Thoracic aorta (tissue), 2 donors: ENCODE results near the gene SLC25A4. TPM values are rescaled to one million over a fixed set of nuclear protein-coding genes. Genes with fewer than 3 reads are reported as not detected.
A peak's percentile ranks its signal among the peaks of the same experiment; 100 is the strongest.
"Not testable (repeated sequence)": the region's sequence is repeated elsewhere in the genome, so short reads cannot be mapped to it uniquely, and the experiment has no call there.

Experiments used
- ATAC-seq: fragments of 150-250 bp; one replicate; pipeline ENCODE4 v1.8.0; 2017; ENCODE audit warnings: low read depth; ENCODE audit not compliant: insufficient number of reproducible peaks, low FRiP score
- DNase-seq: peaks from one replicate; pipeline ENCODE4 v3.0.0-alpha.2; 2020; ENCODE audit warnings: low spot score
- H3K27ac ChIP-seq, 2 donors: fragments of 200-600 bp; sonication (generic); 1 replicate in 1 of 2; 2 replicates in 1 of 2; pipeline ENCODE4 v1.5.1; 2016; ENCODE audit warnings: mild to moderate bottlenecking in 2 of 2, moderate library complexity in 2 of 2
- H3K27me3 ChIP-seq: fragments of 200-600 bp; sonication (generic); replicated peaks from 2 replicates; pipeline ENCODE4 v1.6.0; 2016; ENCODE audit warnings: mild to moderate bottlenecking; ENCODE audit not compliant: insufficient read depth
- H3K36me3 ChIP-seq: fragments of 200-600 bp; sonication (generic); one replicate; pipeline ENCODE4 v1.5.1; 2016
- H3K4me1 ChIP-seq, 2 donors: fragments of 200-600 bp; sonication (generic); 1 replicate in 1 of 2; 2 replicates in 1 of 2; pipeline versions ENCODE4 v1.5.1 to v1.6.0; 2016; ENCODE audit warnings: low read depth in 2 of 2, mild to moderate bottlenecking in 1 of 2; ENCODE audit not compliant: control insufficient read depth in 1 of 2
- H3K4me3 ChIP-seq: fragments of 200-600 bp; sonication (generic); 2 replicates; pipeline ENCODE4 v1.5.1; 2016; ENCODE audit warnings: mild to moderate bottlenecking
- H3K9me3 ChIP-seq: fragments of 200-600 bp; sonication (generic); 2 replicates; pipeline ENCODE4 v1.5.1; 2016
- total RNA-seq, 2 donors: library from RNA; depleted of rRNA; stranded (reverse); fragments of >200 nt; gene quantifications; one replicate each; pipeline versions ENCODE4 v1.1.0 to v1.2.3, GENCODE V29; 2016
- TF ChIP-seq, protein P1 (sequence below): fragments of 200-600 bp; sonication (generic); IDR thresholded peaks from one replicate; pipeline ENCODE4 v1.5.1; 2019; ENCODE audit warnings: antibody characterized with exemption

Gene SLC25A4
- total RNA-seq, 2 donors from 2014 or later, result 78.3 to 108 TPM

DNA sequence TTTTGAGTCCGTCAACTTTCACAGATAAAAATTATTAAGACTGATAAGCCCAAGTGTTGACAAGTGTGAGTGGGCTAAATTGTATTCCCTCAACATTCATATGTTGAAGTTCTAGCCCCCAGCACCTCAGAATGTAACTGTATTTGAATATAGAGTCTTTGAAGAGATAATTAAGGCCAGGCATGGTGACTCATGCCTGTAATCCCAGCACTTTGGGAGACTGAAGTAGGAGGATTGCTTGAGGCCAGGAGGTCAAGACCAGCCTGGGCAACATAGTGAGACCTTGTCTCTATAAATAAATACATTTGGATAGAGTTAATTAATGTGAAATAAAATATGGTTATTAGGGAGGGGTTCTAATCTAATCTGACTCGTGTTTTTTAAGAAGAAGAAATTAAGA is 29.7 kb upstream of the SLC25A4 start:
- TF ChIP-seq, protein P1, sequence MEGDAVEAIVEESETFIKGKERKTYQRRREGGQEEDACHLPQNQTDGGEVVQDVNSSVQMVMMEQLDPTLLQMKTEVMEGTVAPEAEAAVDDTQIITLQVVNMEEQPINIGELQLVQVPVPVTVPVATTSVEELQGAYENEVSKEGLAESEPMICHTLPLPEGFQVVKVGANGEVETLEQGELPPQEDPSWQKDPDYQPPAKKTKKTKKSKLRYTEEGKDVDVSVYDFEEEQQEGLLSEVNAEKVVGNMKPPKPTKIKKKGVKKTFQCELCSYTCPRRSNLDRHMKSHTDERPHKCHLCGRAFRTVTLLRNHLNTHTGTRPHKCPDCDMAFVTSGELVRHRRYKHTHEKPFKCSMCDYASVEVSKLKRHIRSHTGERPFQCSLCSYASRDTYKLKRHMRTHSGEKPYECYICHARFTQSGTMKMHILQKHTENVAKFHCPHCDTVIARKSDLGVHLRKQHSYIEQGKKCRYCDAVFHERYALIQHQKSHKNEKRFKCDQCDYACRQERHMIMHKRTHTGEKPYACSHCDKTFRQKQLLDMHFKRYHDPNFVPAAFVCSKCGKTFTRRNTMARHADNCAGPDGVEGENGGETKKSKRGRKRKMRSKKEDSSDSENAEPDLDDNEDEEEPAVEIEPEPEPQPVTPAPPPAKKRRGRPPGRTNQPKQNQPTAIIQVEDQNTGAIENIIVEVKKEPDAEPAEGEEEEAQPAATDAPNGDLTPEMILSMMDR, result no peak
- Histone ChIP-seq H3K4me3 (no peak overlapping the region), H3K9me3 (no peaks in the 10 kb centered on the region), H3K27ac (peak overlapping the region in 1 of 2 donors; percentile 45), H3K36me3 (no peaks in the 10 kb centered on the region), H3K27me3 (no peaks in the 10 kb centered on the region), H3K4me1 (peaks cover 12 to 42% of the 10 kb centered on the region in 2 donors)
- no peak for DNase-seq
- no peak for ATAC-seq

GRCh38 chr4:185115827-185116232 is 27.2 kb upstream of the SLC25A4 start:
- H3K27me3 ChIP-seq, result no peaks in the 10 kb centered on the region
- no peaks in the 10 kb centered on the region for H3K9me3 ChIP-seq
- peak overlapping the region in 1 of 2 donors; percentile 45 for H3K27ac ChIP-seq
- TF ChIP-seq, protein P1, result no peak
- H3K4me1 ChIP-seq, result peaks cover 12 to 35% of the 10 kb centered on the region in 2 donors
- ATAC-seq, result no peak
- no peak overlapping the region for H3K4me3 ChIP-seq
- no peak for DNase-seq
- H3K36me3 ChIP-seq, result no peaks in the 10 kb centered on the region

GRCh38 chr4:185117300-185117934 is 25.6 kb upstream of the SLC25A4 start:
- TF ChIP-seq, protein P1, result no peak
- no peak for ATAC-seq

GRCh38 chr4:185118876-185119275 is 24.2 kb upstream of the SLC25A4 start:
- TF ChIP-seq, protein P1, result no peak
- Histone ChIP-seq H3K9me3 (no peaks in the 10 kb centered on the region), H3K27ac (no peak overlapping the region), H3K4me3 (no peak overlapping the region), H3K36me3 (no peaks in the 10 kb centered on the region), H3K4me1 (peaks cover 5 to 8% of the 10 kb centered on the region in 2 donors), H3K27me3 (no peaks in the 10 kb centered on the region)
- ATAC-seq, result no peak
- DNase-seq, result no peak

More at GRCh38 chr4:185117300-185117934, 25.6 kb upstream of the SLC25A4 start:
- no peaks in the 10 kb centered on the region for H3K27me3 ChIP-seq
- no peak for DNase-seq
- H3K4me3 ChIP-seq, result no peak overlapping the region
- H3K27ac ChIP-seq, result no peak overlapping the region
- peaks cover 6 to 19% of the 10 kb centered on the region in 2 donors for H3K4me1 ChIP-seq
- H3K9me3 ChIP-seq, result no peaks in the 10 kb centered on the region
- no peaks in the 10 kb centered on the region for H3K36me3 ChIP-seq

- not testable (repeated sequence) for H3K9me3 ChIP-seq, H3K27me3 ChIP-seq, H3K27ac ChIP-seq, H3K4me1 ChIP-seq, DNase-seq, H3K4me3 ChIP-seq, ATAC-seq, H3K36me3 ChIP-seq
Measured at GRCh38 chr4:185119467-185119866, 23.6 kb upstream of the SLC25A4 start.
